HFFc6 (cell line): ENCODE measurements around the gene CYBA. TPM values are rescaled to one million over a fixed set of nuclear protein-coding genes. Genes with fewer than 3 reads are reported as not detected.

Experiments used
- DNase-seq: peaks from one replicate; pipeline ENCODE4 v3.0.0-alpha.2; 2018
- H3K27ac Mint-ChIP-seq: 2 replicates; pipeline ENCODE4 v1.8.0; 2020; ENCODE audit warnings: mild to moderate bottlenecking, mixed read lengths
- H3K27me3 Mint-ChIP-seq: 2 replicates; pipeline ENCODE4 v1.8.0; 2021; ENCODE audit warnings: mild to moderate bottlenecking, moderate library complexity, mixed read lengths; ENCODE audit not compliant: insufficient read depth
- H3K36me3 Mint-ChIP-seq: 2 replicates; pipeline ENCODE4 v1.8.0; 2021; ENCODE audit warnings: low read depth, mixed read lengths
- H3K4me1 Mint-ChIP-seq: 2 replicates; pipeline ENCODE4 v1.8.0; 2020; ENCODE audit warnings: low read depth, mixed read lengths
- H3K4me3 Mint-ChIP-seq: 2 replicates; pipeline ENCODE4 v1.8.0; 2020; ENCODE audit warnings: mild to moderate bottlenecking, moderate library complexity, mixed read lengths
- H3K9me3 Mint-ChIP-seq: 2 replicates; pipeline ENCODE4 v1.8.0; 2020; ENCODE audit warnings: mild to moderate bottlenecking, mixed read lengths
- CTCF ChIP-seq: fragments of 200-600 bp; sonication (generic); IDR thresholded peaks from 2 replicates; pipeline ENCODE4 v1.5.0; 2021; ENCODE audit warnings: antibody characterized with exemption, mild to moderate bottlenecking
- total RNA-seq, 6 experiments: library from RNA; stranded (reverse); fragmentation: NEBNext Ultra II Directional; extraction: Animal tissue kit (Norgen Biotek cat#: 25700); gene quantifications; 2 replicates in 1 of 6; 3 replicates in 5 of 6; pipeline ENCODE4 v1.2.3, GENCODE V29; 2021

CYBA gene
- total RNA-seq, 6 experiments from 2014 or later, result 29.0 to 228 (median 36.9) TPM

GRCh38 chr16:88618182-88618955 lies 32.5 kb downstream of the CYBA start:
- Mint-ChIP-seq H3K4me3 (no peak overlapping the region), H3K4me1 (peaks cover 13% of the 10 kb centered on the region), H3K27me3 (peaks cover 2% of the 10 kb centered on the region), H3K27ac (no peak overlapping the region), H3K9me3 (no peaks in the 10 kb centered on the region), H3K36me3 (peaks cover 11% of the 10 kb centered on the region)
- no peak for TF ChIP-seq CTCF
- no peak for DNase-seq

- no peak for TF ChIP-seq CTCF
- Mint-ChIP-seq H3K4me1 (peaks cover 13% of the 10 kb centered on the region), H3K4me3 (no peak overlapping the region), H3K9me3 (no peaks in the 10 kb centered on the region), H3K27me3 (peaks cover 2% of the 10 kb centered on the region), H3K27ac (no peak overlapping the region), H3K36me3 (peaks cover 16% of the 10 kb centered on the region)
- no peak for DNase-seq
Observed at GRCh38 chr16:88617268-88618031, 33.4 kb downstream of the CYBA start.

GRCh38 chr16:88616736-88617135 lies 34.1 kb downstream of the CYBA start:
- Mint-ChIP-seq H3K27me3 (no peaks in the 10 kb centered on the region; the same call in 1 of the 2 replicates), H3K27ac (no peak overlapping the region), H3K4me3 (no peak overlapping the region), H3K9me3 (no peaks in the 10 kb centered on the region), H3K36me3 (peaks cover 13% of the 10 kb centered on the region), H3K4me1 (peaks cover 13% of the 10 kb centered on the region)
- TF ChIP-seq CTCF, result no peak
- DNase-seq, result no peak

- no peak for TF ChIP-seq CTCF
- no peak overlapping the region for H3K4me3 Mint-ChIP-seq
- H3K4me1 Mint-ChIP-seq, result peaks cover 13% of the 10 kb centered on the region
- H3K27me3 Mint-ChIP-seq, result no peaks in the 10 kb centered on the region; the same call in 1 of the 2 replicates
- H3K27ac Mint-ChIP-seq, result no peak overlapping the region
- H3K9me3 Mint-ChIP-seq, result no peaks in the 10 kb centered on the region
- DNase-seq, result no peak
- H3K36me3 Mint-ChIP-seq, result peaks cover 13% of the 10 kb centered on the region
Observed at GRCh38 chr16:88616320-88616719, 34.5 kb downstream of the CYBA start.

- Mint-ChIP-seq H3K27me3 (no peaks in the 10 kb centered on the region; the same call in 1 of the 2 replicates), H3K4me1 (peaks cover 13% of the 10 kb centered on the region), H3K27ac (no peak overlapping the region), H3K36me3 (peaks cover 21% of the 10 kb centered on the region), H3K4me3 (no peak overlapping the region), H3K9me3 (no peaks in the 10 kb centered on the region)
- no peak for TF ChIP-seq CTCF
- DNase-seq, result no peak
Observed at GRCh38 chr16:88614818-88615580, 35.9 kb downstream of the CYBA start.
